Lower leg skin (tissue), 4 donors: ENCODE data around the gene NFIA. TPM values are rescaled to one million over a fixed set of nuclear protein-coding genes. Genes with fewer than 3 reads are reported as not detected.

ENCODE experiments used
- DNase-seq, 2 donors: peaks; one replicate each; pipeline ENCODE4 v3.0.0-alpha.2; 2019; ENCODE audit warnings: low spot score in 2 of 2
- H3K4me3 ChIP-seq: fragments of 200-600 bp; sonication (generic); 2 replicates; pipeline ENCODE4 v1.5.1; 2017; ENCODE audit warnings: mild to moderate bottlenecking, low read depth; ENCODE audit not compliant: poor library complexity, severe bottlenecking
- POLR2A ChIP-seq, 2 donors: fragments of 450-650 bp; IDR thresholded peaks; one replicate each; pipeline ENCODE4 v1.6.1; 2016 to 2017; ENCODE audit warnings: antibody characterized with exemption in 2 of 2, mild to moderate bottlenecking in 1 of 2, moderate library complexity in 1 of 2
- WGBS, 2 donors: methylation state at CpG; one replicate each; pipeline ENCODE4 v1.1.5; 2018; 5-methylcytosine and 5-hydroxymethylcytosine counted together
- intact Hi-C: fragments of 100-400 bp; cut with DNase I; formaldehyde crosslinking; loops from one replicate; pipeline ENCODE4 v1.15.0; 2023; ENCODE audit warnings: low total_unique reads
- total RNA-seq, 4 donors: library from RNA; depleted of rRNA; stranded (reverse); fragments of >200 nt; gene quantifications; one replicate each; pipeline ENCODE4 v1.1.0, GENCODE V29; 2016
- TF ChIP-seq, protein P1 (sequence below), 3 donors: fragments of 450-650 bp; IDR thresholded peaks; one replicate each; pipeline ENCODE4 v1.5.1; 2016; ENCODE audit warnings: antibody characterized with exemption in 3 of 3, mild to moderate bottlenecking in 3 of 3, moderate library complexity in 2 of 3

The NFIA gene
- total RNA-seq, 4 donors from 2014 or later: 26.0 to 32.5 (median 30.3) TPM

DNA sequence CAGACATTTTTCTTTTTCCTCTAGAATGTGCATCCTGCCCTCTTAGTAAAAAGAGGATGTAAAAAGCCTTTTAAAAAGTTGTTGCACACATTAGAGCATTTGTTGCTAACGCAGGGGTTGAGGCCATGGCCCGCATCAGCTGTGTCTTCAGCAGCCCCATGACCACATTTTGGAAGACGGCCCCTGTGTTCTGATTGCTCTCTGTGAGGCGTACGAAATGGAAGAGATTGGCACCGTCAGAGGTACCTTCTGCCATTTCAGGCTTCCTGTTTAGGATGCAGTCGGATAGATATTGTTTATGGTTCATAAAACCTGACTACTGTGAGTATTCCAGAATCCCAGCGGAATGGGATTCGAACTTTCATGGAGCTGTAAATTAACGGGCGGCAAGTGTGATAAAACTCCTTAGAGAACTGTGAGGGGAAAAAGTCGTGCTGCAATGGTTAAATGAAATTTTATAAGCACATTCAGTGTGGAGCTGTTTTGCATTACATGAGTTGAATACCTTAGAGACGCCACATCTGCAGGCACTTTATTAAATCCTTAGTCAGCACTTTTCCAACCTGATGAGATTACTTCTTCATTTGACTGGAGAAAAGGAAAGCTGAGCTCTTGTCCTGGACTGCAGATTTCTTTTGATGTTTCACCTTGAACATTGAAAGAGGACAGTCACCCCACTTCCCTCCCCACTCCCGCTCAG lies 368.7 kb downstream of the NFIA start:
- DNase-seq: no peak
- TF ChIP-seq, protein P1, sequence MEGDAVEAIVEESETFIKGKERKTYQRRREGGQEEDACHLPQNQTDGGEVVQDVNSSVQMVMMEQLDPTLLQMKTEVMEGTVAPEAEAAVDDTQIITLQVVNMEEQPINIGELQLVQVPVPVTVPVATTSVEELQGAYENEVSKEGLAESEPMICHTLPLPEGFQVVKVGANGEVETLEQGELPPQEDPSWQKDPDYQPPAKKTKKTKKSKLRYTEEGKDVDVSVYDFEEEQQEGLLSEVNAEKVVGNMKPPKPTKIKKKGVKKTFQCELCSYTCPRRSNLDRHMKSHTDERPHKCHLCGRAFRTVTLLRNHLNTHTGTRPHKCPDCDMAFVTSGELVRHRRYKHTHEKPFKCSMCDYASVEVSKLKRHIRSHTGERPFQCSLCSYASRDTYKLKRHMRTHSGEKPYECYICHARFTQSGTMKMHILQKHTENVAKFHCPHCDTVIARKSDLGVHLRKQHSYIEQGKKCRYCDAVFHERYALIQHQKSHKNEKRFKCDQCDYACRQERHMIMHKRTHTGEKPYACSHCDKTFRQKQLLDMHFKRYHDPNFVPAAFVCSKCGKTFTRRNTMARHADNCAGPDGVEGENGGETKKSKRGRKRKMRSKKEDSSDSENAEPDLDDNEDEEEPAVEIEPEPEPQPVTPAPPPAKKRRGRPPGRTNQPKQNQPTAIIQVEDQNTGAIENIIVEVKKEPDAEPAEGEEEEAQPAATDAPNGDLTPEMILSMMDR (IDR thresholded peaks at IDR 0.05): no peak
- TF ChIP-seq POLR2A (IDR thresholded peaks at IDR 0.05): no peak
- no peak overlapping the region for H3K4me3 ChIP-seq
- intact Hi-C loops: loop anchor here (5.0 to 10.0 kb wide), 2 partner anchors 404 to 476 kb away; no protein-coding TSS in a partner anchor
- 59% methylated on average over 14 of the region's 14 CpGs for WGBS, 2 donors

DNA sequence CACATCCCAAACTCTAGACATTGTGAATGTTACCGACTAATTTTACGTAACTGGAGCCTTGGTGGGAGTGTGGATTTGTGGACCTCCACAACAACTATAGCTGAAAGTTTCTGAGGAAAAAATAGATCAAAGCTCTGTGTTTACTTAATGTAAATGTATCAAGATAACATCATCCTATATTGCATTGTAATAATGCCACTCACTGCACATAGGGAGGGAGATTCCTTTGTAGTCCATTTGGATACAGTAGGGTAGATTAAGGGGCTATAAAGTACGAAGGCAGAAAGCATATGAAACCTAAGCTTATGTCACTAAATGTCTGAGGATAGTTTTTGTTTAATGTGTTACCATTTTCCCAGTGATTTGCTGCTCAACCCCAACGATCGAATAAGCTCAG lies 369.2 kb downstream of the NFIA start:
- intact Hi-C loops: loop anchor here (5.0 to 10.0 kb wide), 2 partner anchors 404 to 477 kb away; no protein-coding TSS in a partner anchor
- WGBS, 2 donors: 92 to 94% methylated on average over 5 of the region's 5 CpGs
- no peak for DNase-seq
- TF ChIP-seq, protein P1 (IDR thresholded peaks at IDR 0.05): no peak
- no peak for TF ChIP-seq POLR2A (IDR thresholded peaks at IDR 0.05)
- H3K4me3 ChIP-seq: no peak overlapping the region

DNA sequence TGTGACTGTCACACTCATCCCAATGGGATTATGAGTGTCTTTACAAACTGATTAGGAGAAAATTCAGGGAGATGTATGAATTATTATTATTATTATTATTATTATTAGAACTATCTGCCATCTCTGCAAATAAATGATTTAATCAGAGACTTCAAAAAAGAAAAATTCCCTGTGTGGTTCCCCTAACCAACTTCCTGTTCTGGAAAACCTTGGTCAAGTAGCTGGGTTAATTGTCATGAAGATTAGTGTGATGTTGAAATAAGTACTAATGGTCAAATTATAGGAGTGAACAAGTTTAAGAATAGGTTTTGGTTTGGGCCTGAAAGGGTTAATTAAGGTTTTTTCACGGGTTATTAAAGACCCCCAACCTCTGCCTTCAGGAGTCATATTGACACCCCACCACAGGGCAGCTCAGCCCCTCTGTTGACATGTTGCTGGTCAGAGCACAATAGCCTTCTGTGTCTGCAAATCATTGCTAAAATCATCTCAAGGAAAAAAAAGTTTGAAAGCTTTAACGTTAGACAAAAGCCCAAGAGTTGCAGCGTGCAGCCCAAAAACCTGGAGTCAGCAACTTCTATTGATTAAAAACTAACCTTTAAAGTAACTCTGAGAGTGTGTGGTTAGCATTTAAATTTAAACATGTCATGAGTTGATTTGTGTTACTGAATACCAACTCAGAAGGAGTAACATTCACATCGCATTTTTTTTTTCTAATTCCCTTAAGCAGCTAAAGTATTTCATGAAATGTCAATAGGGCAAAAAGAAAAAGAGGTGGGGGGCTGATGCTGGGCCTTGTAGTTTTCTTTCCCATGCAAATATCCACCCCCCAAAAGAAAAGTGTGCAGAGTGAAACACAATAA lies 370.0 kb downstream of the NFIA start:
- WGBS, 2 donors: 5 to 12% methylated on average over 4 of the region's 4 CpGs
- TF ChIP-seq, protein P1 (IDR thresholded peaks at IDR 0.05): no peak
- TF ChIP-seq POLR2A (IDR thresholded peaks at IDR 0.05): no peak
- DNase-seq: no peak
- H3K4me3 ChIP-seq: no peak overlapping the region
- intact Hi-C loops: loop anchor here (5.0 to 10.0 kb wide), 2 partner anchors 405 to 478 kb away; no protein-coding TSS in a partner anchor

DNA sequence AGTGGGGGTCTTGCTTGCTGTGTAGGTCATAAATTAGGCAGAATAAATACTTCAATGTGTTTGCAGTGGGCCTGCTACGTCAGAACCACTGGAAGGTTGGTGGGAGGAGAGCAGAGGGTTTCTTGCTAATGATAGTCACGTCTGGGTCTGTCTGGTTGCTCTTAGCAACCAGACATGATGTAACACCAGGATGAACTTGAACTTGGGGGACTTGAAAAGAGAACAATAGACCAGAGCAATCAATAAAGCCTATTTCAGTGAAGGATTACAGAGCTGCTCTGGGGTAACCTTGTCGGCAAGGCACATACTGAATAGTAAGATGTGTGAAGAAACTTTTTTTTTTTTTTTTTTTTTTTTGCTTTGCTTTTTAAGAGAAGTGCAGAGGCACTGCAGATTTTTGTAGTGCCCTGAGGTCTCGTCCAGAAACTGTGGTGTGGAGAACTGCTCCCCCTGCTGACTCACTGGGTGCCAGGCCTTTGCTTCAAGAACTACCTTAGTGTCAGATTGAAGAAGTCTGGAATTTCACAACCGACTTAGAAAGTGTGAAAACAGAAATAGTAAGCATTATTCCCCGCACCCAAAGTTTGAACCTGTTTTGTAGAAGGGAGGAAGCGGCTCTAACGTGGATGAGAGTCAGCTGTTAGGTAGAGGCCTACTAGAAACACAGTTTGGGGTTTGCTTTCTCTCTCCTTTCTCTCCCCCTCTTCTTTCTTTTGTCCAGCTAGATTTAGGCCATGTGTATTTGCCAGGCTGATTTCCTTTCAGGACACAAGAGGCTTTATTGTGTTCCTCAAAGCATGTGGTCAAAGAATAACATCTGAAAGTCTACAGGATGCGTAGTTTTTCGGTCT lies 371.0 kb downstream of the NFIA start:
- DNase-seq: peak; percentile 92 to 97
- TF ChIP-seq, protein P1 (IDR thresholded peaks at IDR 0.05): peak in 1 of 3 donors; percentile 95
- no peak for TF ChIP-seq POLR2A (IDR thresholded peaks at IDR 0.05)
- 18 to 23% methylated on average over 10 of the region's 10 CpGs for WGBS, 2 donors
- no peak overlapping the region for H3K4me3 ChIP-seq
- intact Hi-C loops: loop anchor here (5.0 to 10.0 kb wide), 2 partner anchors 406 to 479 kb away; no protein-coding TSS in a partner anchor

DNA sequence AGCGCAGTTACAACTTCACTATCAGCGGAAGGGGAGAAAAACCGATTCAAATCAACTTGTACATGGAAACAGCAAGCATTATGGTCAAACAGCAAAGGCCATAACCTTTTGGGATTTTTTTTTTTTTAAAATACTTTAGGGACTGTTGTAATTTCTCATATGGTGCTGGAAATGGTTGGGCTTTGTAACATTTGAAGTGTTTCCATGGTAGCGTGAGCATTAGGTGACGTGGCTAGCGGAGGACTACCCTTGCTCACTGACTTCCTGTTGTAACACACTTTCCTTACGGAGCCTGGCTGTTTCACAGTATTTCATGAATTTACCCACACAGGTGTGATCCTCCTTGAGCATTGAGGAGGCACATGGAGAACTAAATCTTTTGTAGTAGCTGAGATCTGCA lies 373.0 kb downstream of the NFIA start:
- no peak for DNase-seq
- WGBS, 2 donors: 89 to 90% methylated on average over 7 of the region's 7 CpGs
- intact Hi-C loops: loop anchor here (10.0 kb wide), 1 partner anchor 481 kb away; no protein-coding TSS in a partner anchor
- no peak overlapping the region for H3K4me3 ChIP-seq
- no peak for TF ChIP-seq POLR2A (IDR thresholded peaks at IDR 0.05)
- TF ChIP-seq, protein P1 (IDR thresholded peaks at IDR 0.05): no peak
